NCI-H460 (cell line): ENCODE results near the gene SHB. TPM values are rescaled to one million over a fixed set of nuclear protein-coding genes. Genes with fewer than 3 reads are reported as not detected.
"Not testable (repeated sequence)": the region's sequence is repeated elsewhere in the genome, so short reads cannot be mapped to it uniquely, and the experiment has no call there.

Experiments
- DNase-seq: peaks from one replicate; pipeline ENCODE4 v3.0.0-alpha.2; 2016; ENCODE audit warnings: low read depth; ENCODE audit errors: extremely low read depth
- total RNA-seq: library from RNA; depleted of rRNA; stranded (reverse); fragments of >200 nt; shearing (Covaris generic); gene quantifications from 2 replicates; pipeline ENCODE4 v1.2.3, GENCODE V29; 2014

SHB gene
- total RNA-seq, 1 experiment from 2014 or later, result 12.5 TPM

- DNase-seq, result no peak
These were observed 22.2 kb downstream of the SHB start for GRCh38 chr9:38046661-38047300.

DNA sequence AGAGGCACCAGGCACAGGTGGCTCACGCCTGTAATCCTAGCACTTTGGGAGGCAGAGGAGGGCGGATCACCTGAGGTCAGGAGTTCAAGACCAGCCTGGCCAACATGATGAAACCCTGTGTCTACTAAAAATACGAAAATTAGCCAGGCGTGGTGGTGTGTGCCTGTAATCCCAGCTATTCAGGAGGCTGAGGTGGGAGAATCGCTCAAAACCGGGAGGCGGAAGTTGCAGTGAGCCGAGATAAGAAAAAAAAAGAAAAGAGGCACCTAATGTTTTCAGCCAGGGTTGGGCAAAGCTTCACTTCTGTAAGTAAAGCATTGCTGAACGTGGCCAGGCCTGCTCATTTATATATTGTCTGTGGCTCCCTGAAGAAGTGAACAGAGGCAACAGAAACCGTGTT, 23.1 kb downstream of the SHB start:
- DNase-seq, result not testable (repeated sequence)

DNA sequence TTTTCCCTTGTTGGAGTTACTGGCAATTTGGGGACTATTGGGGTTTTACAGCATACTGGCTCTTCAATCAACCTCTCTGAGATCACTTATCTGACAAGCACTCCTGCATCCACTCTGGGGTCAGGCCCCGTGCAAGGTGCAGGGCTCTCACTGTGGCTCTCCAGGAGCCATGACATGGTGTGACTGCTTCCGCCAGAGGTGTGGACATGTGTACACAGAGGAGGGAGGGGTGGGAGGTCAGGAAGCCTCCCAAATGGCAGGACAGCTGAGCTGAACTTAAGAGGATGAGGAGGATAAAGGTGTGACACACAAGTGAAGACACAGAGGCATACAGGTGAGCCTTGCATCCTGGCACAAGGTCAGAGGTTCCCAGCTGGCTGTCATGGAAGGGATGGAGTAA, 24.3 kb downstream of the SHB start:
- DNase-seq, result no peak

- DNase-seq, result no peak
These were observed 24.9 kb downstream of the SHB start for GRCh38 chr9:38043931-38044623.

DNA sequence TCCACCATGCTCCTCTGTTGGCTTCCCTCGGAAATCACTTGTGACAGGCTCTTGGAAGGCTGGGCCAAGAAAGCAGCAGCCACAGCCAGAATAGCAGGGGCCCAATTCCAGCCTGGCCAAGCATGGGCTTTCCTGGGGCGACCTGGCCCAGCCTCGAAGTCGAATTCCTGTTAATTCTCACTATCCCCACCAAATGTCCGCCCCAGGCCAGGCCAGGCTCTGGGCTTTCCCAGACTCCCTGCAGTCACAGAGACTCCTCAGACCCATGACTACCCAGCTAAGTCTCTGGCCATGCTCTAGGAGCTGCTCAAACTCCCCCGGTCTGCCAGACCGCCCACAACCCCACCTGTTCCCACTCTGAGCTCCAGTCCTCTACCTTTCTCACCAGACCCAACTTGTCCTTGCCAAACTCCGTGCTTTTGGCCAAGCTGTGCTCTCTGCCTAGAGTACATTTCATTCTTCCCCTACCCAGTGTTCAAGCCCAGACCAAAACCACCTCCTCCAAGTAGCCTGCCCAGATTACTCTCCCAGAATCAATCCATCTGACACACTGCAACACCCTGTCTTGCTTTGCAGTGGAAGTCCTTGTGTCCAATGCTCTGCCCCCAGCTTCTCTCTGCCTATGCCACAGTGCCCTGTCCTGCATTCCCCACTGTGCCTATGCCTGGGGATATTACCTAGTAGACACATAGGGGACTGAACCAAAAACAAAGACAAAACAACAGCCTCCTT, 26.2 kb downstream of the SHB start:
- no peak for DNase-seq

DNA sequence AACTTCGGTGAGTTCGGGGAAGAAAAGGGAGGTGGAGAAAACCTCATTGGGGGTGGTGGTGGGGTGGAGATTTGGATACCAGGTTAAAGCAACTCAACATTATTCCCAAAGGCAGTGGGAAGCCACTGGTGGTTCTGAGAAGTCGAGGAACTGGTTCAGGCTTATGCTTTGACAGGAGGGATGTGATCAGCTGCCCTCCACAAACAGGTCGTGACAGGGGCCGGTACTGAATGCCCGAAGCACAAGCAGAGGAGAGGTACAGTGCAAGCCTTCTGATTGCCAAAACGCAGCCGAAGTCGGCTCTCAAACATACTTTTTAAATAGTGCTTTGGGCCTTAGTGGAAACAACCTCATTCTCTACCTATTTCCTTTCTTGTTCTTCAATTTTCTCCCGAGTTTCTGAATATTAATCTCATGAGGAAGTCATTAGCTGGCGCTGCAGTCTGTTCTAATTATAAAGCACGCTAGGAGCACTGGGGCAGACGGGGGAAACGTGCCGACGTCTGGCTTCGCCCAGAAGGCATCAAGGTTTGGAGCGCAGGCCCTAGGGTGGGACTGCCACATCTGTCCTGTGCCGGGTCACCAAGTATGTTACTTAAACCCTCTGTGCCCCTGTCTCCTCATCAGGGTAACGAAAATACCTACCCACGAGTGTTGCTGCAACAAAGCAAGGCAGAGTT, 27.3 kb downstream of the SHB start:
- no peak for DNase-seq

GRCh38 chr9:38039907-38040682, 28.9 kb downstream of the SHB start:
- no peak for DNase-seq

DNA sequence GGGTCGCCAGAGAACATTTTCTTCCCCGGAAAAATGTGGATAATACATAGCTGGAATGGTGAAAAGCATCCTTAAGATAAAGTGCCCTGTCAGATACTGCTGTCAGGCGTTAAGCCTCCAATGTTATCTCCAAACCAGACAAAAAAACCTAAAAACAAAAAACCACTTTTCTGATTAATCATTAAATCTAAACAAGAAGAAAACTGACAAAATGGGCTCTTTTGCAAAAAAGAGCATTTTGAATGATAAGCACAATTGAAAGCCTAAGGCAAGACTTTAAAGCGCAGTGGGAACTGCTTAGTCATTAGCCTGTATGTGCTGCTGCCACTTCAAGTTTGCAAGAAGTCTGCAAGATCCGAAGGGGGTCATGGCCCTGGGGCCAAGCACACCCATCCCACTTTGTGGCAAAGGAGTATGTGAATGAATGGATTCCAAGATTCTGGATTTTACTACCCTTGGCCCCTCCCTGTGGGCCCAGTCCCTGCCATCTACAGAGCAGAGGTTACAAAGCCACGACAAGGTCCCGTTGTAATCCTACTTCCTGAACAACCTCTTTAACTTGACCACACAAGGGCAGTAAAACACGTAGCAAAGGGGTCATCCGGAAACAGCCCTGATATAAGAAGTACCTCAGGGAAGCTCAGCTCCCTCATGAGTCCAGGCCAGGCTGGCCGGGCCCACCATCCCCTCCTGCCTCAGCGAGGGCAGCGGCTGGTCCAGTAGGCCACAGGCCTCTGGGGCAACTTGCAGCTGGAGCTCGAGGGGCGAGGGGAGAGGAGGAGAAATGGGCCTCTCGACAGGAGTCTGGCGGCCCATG, 29.7 kb downstream of the SHB start:
- no peak for DNase-seq

GRCh38 chr9:38038307-38039089, 30.5 kb downstream of the SHB start:
- no peak for DNase-seq

DNA sequence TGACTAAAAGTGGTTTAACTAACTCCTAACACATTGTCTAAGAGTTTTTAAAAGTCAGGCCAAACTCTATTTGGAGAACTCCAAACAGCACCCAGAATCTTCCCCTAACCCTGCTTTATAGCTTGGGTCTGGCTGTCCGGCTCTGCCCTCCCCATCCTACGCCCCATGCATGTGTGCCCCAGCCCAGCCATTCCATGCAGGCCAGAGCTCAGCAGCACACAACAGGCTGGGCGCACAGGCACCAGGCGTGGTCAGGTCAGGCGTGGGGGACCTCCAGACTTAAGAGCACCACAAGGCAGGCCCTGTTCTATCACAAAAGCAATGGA, 31.1 kb downstream of the SHB start:
- DNase-seq, result no peak

DNA sequence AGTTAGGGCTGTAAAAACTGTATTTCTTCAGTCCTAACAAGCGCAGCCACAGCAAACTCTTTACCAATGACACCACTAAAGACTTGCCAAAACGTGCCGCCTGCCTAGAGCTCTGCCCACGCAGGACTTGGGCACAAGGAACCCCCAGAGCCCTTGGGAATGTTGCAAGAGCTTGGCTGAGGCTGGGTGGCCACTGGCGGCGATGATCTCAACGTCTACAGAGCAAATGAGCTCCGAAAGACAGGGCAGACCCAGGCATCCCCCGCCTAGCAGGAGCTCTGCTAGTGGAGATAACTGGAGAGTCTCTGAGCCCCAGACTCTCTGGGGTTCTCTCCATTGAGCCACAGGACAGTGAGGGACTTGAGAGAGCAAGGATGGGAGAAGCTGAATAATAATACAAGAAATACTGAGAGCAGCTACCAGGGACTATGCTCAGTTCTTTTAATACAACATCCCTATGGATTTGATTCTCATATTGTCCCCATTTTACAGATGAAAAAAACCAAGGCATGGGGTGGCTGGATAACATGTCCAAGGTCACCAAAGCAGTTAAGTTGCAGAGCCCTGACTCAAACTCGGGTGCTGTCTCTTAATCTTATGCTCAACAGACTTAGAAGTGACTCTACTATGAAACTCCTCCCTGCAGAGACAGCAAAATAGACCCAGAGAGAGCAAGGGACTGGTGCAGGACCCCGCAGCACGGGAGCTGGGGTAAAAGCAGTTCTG, 32.5 kb downstream of the SHB start:
- DNase-seq, result no peak

GRCh38 chr9:38035873-38036272, 33.2 kb downstream of the SHB start:
- DNase-seq, result peak; percentile 54

- no peak for DNase-seq
These were observed 35.1 kb downstream of the SHB start for GRCh38 chr9:38033941-38034340.

DNA sequence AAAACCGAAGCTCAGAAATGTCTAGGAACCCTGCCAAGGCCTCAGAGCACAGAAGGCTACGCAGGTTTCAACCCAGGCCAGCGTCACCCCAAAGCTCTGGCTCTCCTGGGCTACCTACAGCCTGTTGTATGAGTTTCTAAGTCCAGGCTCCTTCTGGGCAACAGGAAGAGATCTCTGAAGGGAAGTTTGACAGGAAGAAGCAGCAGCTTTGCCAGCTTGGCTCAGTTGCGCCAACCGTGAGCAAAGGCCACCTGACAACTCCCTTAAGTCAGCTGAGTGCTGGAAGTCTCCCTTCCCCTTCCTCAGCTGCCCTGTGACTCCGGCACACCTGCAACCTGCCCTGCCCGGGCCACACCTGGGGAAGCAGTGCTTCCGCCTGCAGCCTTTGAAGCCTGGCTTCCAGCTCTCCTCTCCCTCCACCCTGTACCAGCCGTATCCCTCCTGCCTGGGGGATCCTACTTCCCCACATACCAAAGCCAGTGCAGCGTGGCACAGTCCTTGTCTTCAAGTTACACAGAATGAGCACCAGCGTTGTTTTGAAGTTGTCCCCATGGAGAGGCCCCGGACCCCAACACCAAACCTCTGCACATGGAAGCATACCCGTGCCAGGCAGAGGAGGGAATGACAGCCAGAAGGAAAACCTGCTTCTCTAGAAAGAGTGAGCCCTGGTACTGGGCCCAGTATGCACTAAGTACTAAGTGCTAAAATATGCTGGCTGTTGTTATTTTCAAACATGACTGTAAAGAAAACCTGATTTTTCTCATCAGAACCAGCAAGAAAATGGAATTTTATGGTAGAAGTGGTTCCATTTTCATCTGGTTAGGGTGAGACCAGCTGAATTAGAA, 36.5 kb downstream of the SHB start:
- no peak for DNase-seq

- DNase-seq, result no peak
These were observed 37.4 kb downstream of the SHB start for GRCh38 chr9:38031594-38031993.

DNA sequence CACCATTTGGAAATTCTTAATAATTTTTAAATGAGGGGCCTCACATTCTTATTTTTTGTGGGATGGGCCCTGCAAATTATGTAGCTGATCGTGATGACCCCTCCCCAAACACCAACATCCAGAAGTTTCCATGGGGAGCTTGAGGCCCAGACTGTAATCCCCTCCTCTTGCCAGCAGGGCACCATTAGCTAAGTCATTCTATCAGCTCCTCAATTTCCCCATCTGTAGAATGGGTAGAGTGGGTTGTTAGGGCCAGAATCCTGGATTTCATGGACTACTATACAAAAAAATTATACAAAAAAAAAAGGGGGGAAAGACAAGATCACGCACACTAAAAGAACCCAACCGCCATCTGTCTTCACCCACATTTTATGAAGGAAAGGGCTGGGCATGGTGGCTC, 38.4 kb downstream of the SHB start:
- DNase-seq, result no peak

DNA sequence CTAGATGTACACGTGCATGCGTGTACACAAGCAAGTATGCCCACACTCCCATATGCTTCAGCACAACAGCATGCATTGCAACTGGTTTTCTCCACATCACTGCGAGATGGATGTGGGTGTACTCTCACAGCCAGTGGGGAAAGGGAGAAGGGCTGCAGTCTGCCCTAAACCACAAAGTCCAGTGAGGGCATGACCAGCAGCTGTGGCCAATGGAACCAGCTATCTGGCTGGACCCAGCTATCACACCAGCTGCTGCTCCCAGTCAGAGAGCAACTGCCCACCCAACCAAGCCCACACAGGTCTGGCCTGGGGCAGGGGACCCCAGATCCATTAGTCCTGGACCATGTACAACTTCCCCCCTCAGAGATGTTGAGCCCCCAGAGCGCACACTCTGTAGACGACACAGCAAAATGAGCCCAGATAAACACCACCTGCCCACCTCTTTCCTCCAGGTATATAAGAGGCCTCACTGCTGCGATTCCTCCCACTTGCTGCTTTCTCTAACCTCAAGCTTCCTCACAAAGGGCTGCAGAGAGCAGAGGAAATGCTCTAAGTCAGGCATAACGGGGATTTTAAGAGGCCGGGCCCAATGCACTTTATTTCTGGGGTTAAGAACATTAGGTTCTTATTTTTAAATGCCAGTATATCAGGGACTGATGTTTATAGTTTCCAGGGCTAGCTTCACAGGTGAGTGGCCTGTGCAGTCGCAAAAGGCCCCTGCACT, 39.0 kb downstream of the SHB start:
- no peak for DNase-seq
